Activated T-cell treated with anti-CD3 and anti-CD28 coated beads for 48 hours (primary cell): ENCODE results near the gene ACIN1.

Experiments used
- DNase-seq: peaks from one replicate; pipeline ENCODE4 v3.0.0-alpha.2; 2020; ENCODE audit warnings: low read depth

The ACIN1 gene

DNA sequence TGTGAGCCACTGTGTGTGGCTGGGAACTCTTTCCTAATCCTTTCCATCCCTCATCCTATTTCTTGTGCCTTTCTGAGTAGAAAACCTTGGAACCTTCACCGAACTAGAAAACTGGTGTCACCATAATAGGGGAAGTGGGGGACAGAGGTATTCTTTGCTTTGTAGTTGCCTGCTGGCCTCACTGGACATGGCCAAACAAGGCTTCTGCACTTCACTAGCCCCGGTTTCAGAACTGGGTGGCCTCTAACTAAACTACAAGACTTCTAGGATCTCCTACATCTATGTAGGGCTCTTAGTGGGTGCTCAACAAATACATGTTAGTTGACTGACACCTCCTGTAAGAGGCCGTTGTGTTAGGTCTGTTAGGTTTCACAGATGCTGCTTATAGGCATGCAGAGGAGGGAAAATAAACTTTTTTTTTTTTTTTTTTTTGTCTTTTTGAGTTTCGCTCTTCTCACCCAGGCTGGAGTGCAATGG is 10.4 kb upstream of the ACIN1 start:
- DNase-seq = no peak

DNA sequence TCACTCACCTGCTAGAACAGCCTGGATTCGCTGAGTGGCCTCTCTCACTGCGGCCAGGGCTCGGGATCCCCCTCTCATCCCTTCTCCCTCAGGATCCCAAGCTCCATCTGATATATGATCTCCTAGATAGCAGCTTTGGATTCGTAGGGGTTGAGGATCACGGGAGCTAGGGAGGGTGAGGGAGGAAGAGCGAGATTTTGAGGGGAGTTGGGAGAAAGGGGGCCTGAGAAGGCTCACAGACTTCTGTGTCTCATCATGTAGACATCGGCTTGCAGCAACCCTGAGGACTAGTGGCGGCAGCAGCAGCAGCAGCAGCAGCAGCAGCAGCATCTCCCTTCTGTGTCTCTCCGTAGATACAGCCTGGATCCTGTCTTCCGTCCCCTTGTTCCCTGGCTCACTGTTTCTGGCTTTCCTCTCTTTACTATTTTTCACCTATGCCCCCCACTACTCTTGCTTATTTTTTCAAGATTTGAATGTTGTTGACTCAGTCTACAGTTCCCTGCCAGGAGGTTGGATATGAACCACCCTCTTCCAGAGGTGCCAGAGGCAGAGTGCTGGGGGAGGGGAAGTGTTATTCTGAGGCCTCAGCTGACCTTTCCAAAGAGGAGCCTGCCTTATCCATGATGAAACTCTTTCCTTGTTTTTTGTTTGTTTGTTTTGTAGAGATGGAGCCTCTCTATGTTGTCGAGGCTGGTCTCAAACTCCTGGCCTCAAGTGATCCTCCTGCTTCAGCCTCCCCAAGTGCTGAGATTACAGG is 9.8 kb upstream of the ACIN1 start, which contains the start of gene CIROP:
Gene CIROP (minus strand): TSS at position 399 of the 757 bp plus-strand sequence. CDS start 69 bp downstream, at position 330.
- DNase-seq = no peak

DNA sequence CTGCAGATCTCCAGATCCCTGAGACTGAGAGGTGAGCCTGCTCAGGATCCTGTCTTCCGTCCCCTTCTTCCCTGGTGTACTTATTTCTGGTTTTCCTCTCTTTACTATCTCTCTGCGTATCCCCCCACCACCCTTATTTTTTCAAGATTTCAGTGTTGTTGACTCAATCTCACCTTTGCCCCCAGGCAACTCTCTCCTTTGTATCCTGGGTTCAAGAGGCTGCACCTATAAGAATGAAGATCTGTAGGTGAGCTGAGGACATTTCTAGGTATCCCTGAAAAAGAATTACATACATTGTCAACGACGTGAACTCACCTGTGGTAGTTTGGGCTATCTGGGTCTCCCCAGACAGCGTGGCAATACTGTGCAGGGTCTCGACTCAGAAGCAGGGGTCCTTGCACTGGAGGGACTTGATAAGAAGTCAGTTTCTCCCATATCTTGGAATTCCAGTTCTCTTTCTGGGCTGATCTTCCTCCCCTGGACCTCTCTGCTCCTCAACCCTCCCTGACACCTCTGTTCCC is 9.2 kb upstream of the ACIN1 start:
- no peak for DNase-seq

GRCh38 chr14:23103581-23103980 is 8.6 kb upstream of the ACIN1 start:
- no peak for DNase-seq

DNA sequence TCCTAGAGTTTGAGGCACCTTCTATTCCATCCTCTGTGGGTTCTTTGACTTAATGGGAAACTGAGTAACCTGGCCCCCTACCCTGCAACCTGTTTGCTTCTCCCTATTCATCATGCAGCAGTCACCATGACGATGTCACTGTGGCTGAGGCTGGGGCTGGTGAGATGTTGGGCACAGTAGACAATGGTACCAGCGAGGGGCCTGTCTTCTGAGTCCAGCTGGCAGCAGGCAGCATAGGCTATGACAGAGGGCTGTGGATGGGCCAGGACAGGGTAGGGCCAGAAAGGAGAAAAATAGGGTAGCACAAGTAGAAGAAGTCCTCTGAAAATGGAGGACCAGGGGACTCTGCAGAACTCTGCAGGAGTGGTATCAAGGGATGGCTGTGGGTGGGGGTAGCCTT is 7.9 kb upstream of the ACIN1 start:
- DNase-seq = no peak

DNA sequence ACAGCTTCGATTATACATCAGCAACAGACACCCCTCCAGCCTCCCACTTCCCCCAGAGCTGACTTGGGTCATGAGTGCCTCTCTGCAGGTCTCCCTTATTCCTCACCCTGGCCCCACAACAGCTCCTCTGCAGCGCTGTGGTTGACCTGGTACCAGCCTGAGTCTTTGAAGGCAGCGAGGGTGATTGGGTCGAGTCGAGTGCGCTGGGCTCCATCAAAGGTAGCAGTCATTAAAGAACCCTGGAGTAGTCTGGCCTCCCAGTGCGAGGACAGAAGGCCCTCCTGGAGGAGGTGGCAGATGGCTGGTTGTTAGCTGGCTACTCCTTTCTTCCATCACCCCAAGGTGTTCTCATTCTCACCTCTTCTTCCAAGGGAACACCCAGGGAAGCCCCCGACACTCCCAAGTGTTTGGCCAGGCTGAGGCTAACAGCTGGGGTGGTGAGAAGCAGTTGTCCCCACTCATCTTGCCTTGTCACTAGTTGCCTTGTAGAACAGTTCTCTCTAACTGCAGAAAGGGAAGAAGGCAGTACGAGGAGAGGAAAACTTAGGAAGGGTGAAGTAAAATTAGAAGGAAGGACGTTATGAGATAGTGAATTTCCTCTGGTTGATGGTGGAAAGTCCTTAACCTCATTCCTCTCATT is 7.2 kb upstream of the ACIN1 start:
- no peak for DNase-seq

DNA sequence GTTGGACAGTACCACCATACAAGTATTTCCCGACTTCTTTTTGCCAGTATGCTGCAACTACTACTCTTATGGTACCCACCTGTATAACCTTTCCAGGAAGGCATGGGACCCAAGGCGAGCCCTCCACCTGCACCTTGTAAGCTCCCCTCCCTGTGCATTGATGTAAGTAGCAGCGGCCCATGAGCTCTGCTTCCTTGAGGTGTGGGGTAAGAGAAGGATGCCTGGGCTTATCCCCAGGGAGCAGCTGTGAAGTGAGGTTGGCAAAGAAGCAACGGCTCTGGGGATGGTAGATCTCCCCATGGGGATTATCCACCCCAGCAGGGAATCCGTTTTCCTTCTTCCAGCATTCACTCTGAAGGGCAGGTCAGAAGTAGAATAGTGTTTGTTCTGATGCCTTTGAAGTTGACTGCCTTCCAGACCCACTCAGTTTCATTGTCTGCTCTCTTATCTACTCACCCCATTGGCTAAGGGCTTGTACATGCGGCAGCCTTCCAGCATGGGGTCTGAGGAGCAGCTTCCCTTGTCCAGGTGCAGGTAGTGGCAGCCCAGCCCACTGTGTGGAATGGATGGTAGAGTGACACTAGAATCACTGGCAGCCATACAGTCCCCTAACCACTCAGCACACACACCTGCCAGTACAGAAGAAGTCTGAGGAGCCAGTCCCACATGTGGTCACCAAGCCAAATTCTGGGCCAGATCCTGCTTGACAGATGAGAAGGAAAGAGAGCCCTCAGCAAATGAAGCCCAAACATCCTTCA is 6.5 kb upstream of the ACIN1 start:
- DNase-seq = no peak

DNA sequence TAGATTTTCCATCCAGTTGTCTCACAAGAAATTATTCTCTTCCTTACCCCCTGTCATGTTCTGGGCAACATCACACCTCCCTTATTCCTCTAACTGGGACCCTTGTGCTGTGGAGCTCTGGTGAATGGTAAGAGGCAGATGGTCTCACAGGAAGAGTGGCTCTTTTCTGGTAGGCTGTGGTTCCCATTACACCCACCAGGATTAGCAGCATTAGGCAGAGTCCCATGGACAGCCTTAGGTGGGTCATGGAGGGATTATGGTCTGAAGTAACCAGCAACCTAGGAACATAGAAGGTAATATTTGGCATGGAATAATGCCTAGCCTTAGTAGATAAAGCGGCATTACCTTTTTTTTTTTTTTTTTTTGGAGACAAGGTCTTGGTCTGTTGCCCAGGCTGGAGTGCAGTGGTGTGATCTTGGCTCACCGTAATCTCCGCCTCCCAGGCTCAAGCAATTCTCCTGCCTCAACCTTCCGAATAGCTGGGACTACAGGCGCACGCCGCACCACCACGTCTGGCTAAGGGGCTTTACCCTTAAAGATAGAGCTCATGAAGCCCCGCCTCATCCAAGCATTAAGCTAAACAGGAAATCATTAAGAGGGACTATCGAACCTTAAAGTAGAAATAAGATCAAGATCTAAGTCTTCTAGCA is 4.4 kb upstream of the ACIN1 start:
- no peak for DNase-seq

DNA sequence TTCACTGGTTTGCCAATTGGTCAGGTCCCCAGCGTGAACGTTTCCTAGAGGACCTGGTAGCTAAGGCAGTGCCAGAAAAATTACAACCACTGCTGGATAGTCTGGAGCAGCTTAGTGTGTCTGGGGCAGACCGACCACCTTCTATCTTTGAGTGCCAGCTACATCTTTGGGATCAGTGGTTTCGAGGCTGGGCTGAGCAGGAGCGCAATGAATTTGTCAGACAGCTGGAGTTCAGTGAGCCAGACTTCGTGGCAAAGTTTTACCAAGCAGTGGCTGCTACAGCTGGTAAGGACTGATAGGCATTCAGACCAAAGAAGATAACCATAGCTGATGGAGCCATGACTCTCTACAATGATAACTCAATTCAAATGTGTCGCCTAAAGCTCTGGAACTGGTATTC is 2.9 kb upstream of the ACIN1 start:
- DNase-seq = no peak

DNA sequence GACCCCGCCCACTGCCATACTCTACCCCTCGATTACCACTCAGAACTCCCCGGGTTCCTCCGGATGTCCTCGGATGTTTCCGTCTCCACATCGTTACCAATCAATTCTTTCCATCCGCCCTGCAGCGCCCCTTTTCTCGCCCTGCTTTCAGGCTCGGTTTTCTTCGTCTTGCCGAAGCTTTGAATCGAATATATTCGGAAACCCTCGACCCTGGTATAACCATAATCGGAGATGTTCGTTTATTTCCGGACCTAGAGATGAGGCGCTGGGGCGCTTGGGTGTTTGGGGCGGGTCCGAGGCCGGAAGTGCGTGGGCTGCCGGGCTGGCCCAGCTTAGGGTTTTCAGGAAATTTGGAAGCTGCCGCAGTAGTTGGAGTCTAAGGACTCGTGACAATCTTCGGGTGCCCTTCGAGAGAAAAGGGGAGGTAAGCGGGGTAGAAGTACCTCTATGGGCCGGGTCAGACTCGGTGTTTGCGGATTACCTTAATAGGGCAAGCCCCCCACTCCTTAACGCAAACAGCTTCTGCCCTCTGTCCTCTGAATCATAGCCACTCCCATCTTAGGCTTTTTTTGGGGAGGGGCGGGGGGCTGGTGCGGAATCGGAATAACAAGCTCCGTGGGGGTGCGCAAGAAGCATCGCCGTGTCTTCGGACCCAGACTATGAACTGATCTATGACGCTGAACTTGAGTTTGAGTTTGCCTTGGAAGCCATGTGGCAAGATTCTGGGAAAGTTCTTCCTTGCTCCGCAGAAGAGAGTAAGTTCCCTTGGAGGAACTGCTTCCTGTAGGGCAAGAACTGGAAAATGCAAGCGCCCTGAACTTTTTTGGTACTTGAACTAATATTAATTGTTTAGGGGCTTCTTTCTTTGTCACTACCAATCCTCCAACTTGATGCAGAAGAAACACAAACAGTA is 516 bp upstream of the ACIN1 start, which contains the start of gene C14orf119:
Gene C14orf119 (plus strand): TSS at position 310 of the 913 bp plus-strand sequence. CDS start 2,154 bp downstream, outside the sequence.
- peak; percentile 97 for DNase-seq

DNA sequence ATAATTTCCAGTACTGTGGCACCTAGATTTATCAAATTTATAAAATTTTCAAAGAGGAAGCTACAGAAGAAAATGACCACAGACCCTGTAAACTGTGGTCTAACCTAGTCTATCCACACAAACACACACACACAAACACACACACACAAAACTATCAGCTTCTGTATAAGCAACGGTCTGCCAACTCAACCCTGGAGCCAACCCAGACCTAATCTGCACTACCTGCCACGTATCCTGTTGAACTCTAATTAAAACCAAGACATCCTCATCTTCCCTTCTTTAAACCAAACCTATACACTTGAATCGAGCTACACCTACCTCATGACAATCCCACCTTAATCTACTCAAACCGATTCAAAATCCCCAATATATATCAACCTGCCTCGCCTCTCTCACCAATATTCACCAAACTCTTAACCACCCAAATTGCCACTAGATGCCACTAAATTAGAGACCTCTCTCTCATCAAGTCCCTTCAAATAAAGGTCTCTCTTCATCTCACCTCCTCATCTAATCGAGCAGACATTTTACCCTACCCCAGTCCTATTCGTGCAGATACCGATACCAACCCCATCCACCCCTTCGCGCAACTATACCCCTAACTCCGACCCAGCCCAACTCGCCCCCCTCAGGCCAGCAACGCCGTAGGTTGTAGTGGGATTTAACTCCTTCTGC is 808 bp downstream of the ACIN1 start:
- DNase-seq = no peak

DNA sequence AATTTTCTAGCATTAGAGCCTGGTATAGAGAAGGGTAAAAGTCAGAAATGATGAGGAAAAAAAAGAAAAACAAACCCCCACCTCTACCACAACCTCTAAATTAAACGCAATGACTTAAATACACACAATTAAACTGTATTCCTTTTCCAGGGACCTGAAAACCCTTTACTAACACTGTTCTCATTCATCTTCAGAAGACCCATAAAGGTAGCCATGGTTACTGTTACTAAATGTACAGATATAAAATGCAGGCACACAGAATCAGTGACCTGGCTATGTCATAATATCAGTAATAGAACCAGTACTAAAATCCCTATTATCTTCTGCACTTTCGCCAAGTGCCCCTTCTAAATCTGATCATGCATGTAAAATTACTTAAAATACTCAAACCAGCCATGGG is 1.4 kb downstream of the ACIN1 start:
- DNase-seq = no peak

DNA sequence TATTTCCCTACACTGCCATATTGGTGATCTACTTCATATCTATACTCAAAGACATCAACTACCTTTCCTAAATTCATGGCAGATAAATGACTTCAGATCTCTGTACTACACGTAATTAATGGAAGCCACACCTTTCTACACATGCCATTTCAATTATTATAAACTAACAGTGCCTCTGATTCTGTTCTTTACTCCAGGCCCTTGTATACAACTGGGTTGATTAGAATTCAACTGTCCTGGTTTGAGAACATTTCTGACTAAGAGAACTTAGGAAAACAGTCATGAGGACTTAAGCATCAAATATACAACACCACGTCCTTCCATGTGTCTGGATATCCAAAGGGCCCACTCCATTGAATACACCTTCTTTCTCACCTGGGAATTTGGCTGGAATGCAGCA is 1.8 kb downstream of the ACIN1 start:
- DNase-seq = no peak

GRCh38 chr14:23091294-23092225 is 3.4 kb downstream of the ACIN1 start:
- no peak for DNase-seq

- DNase-seq = no peak
These were observed 4.7 kb downstream of the ACIN1 start for GRCh38 chr14:23090254-23090636.

DNA sequence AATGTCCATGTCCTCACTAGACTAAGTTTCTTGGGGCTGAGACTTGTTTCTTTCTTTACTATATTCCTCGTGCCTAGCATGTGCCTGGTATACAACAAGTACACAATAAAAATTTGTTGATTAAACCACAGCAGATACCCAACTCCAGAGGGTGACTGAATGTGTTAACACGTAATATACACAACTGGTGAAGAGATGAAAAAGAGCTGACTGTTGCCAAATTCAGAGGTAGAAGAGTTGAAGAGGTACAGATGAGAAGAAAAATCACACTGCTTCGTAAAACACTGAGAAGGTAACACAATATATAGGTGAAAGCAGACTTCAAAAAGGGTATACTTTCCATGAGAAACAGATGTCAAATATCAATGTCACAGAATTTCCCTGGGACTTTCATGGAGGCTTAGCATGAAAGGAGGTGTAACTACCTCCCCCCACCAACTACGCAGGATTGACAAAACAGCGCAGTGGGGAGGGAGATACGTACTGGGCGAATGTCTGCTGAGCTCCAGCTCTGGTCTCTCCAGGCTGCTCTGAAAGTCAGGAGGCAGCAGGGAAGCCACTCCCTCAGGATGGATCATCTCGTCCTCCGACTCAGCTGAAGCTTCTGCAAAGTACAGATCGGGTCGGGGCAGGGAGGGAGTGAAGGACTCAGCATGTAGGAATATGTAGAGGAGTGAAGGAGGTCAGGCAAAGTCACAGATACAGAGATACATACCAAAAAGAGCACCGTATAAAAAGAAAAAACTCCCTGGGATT is 5.3 kb downstream of the ACIN1 start:
- no peak for DNase-seq

DNA sequence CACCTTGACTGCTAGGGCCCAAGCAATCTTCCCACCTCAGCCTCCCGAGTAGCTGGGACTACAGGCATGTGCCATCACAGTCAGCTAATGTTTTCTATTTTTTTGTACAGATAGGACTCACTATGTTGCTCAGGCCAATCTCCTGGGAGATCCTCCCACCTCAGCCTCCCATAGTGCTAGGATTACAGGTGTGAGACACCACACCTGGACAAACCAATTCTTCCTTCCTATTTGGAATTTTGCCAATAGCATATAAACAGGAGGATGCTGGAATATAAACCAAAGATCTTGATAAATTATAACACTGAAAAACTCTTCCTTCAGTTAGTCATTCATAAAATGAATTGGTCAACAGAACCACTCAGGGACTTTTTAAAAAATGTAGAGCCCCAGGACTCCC is 8.4 kb downstream of the ACIN1 start:
- no peak for DNase-seq

- no peak for DNase-seq
These were observed 9.5 kb downstream of the ACIN1 start for GRCh38 chr14:23085458-23085857.
